HFF-Myc (cell line): ENCODE measurements around the gene AKAP8L.

Experiments
- DNase-seq: peaks from one replicate; pipeline ENCODE4 v3.0.0-alpha.2; 2011; ENCODE audit warnings: low read depth; ENCODE audit errors: extremely low read depth
- H3K4me3 ChIP-seq: replicated peaks from 2 replicates; pipeline ENCODE4 v1.5.1; 2011; ENCODE audit warnings: low read depth, mild to moderate bottlenecking, control low read depth, low read length
- CTCF ChIP-seq: IDR thresholded peaks from 2 replicates; pipeline ENCODE4 v1.5.1; 2012; ENCODE audit warnings: mild to moderate bottlenecking, low read depth, low read length, control low read depth; ENCODE audit errors: missing control alignments

The AKAP8L gene

GRCh38 chr19:15379999-15380647 is 38.7 kb downstream of the AKAP8L start:
- DNase-seq: no peak
- TF ChIP-seq CTCF: no peak

GRCh38 chr19:15379083-15379998 is 39.4 kb downstream of the AKAP8L start, which contains the start of gene AKAP8:
Gene AKAP8, minus strand, starts transcription at chr19:15379787. Its CDS starts 56 bp downstream, at chr19:15379731.
- peak; percentile 93 for DNase-seq
- H3K4me3 ChIP-seq: peak within 1 kb of the TSS; percentile 92
- no peak for TF ChIP-seq CTCF

More at GRCh38 chr19:15379999-15380647, 38.7 kb downstream of the AKAP8L start:
- peak overlapping the region; percentile 92 for H3K4me3 ChIP-seq

- TF ChIP-seq CTCF: no peak
- no peak for DNase-seq
- H3K4me3 ChIP-seq: peak overlapping the region; percentile 92
Measured at GRCh38 chr19:15378534-15379082, 40.2 kb downstream of the AKAP8L start.

GRCh38 chr19:15374796-15375440 is 43.9 kb downstream of the AKAP8L start:
- DNase-seq: no peak
- no peak overlapping the region for H3K4me3 ChIP-seq
- TF ChIP-seq CTCF: no peak

GRCh38 chr19:15374105-15374651 is 44.6 kb downstream of the AKAP8L start:
- TF ChIP-seq CTCF: no peak
- no peak overlapping the region for H3K4me3 ChIP-seq
- no peak for DNase-seq

- H3K4me3 ChIP-seq: no peak overlapping the region
- no peak for TF ChIP-seq CTCF
- no peak for DNase-seq
Measured at GRCh38 chr19:15373644-15374043, 45.1 kb downstream of the AKAP8L start.
